Activated naive CD8-positive, alpha-beta T cell treated with anti-CD3 and anti-CD28 coated beads, Interleukin-2, amount 50 U/mL, for 24 hours (primary cell): ENCODE results near the gene DZIP1L.
"Not testable (repeated sequence)": the region's sequence is repeated elsewhere in the genome, so short reads cannot be mapped to it uniquely, and the experiment has no call there.

Experiments used
- ATAC-seq: fragments of 150-1000 bp; cut with Tn5 transposase; one replicate; pipeline ENCODE4 v1.10.0; 2021
- DNase-seq: peaks from one replicate; pipeline ENCODE4 v3.0.0; 2021
- H3K27ac Mint-ChIP-seq: one replicate; pipeline ENCODE4 v1.8.0; 2021; ENCODE audit warnings: mild to moderate bottlenecking, mixed read lengths
- H3K27me3 Mint-ChIP-seq: one replicate; pipeline ENCODE4 v1.8.0; 2021; ENCODE audit warnings: mixed read lengths
- H3K36me3 Mint-ChIP-seq: one replicate; pipeline ENCODE4 v1.8.0; 2021; ENCODE audit warnings: low read depth, mixed read lengths
- H3K4me1 Mint-ChIP-seq: one replicate; pipeline ENCODE4 v1.8.0; 2021; ENCODE audit warnings: mixed read lengths
- H3K4me3 Mint-ChIP-seq: one replicate; pipeline ENCODE4 v1.8.0; 2021; ENCODE audit warnings: mild to moderate bottlenecking, moderate library complexity, mixed read lengths
- H3K9me3 Mint-ChIP-seq: one replicate; pipeline ENCODE4 v1.8.0; 2021; ENCODE audit warnings: mixed read lengths

Gene DZIP1L

GRCh38 chr3:138114988-138115971, at the start of gene DZIP1L:
Gene DZIP1L, minus strand, starts transcription at chr3:138115608. Its CDS starts 11,637 bp downstream, at chr3:138103971.
- peaks cover 12% of the 10 kb centered on the region for H3K4me1 Mint-ChIP-seq

GRCh38 chr3:138165061-138165460, 49.7 kb upstream of the DZIP1L start:
- no peaks in the 10 kb centered on the region for H3K27me3 Mint-ChIP-seq
- H3K36me3 Mint-ChIP-seq, result peaks cover 56% of the 10 kb centered on the region
- no peak for DNase-seq
- ATAC-seq, result no peak
- H3K4me1 Mint-ChIP-seq, result peaks cover 2% of the 10 kb centered on the region
- H3K4me3 Mint-ChIP-seq, result no peak overlapping the region
- no peaks in the 10 kb centered on the region for H3K9me3 Mint-ChIP-seq
- no peak overlapping the region for H3K27ac Mint-ChIP-seq

More at GRCh38 chr3:138114988-138115971, at the start of gene DZIP1L:
- H3K9me3 Mint-ChIP-seq, result no peaks in the 10 kb centered on the region
- H3K36me3 Mint-ChIP-seq, result no peaks in the 10 kb centered on the region
- ATAC-seq (peak; percentile 84), DNase-seq (peak; percentile 50)
- H3K27ac Mint-ChIP-seq, result no peak within 1 kb of the TSS
- peak within 1 kb of the TSS; percentile 70 for H3K4me3 Mint-ChIP-seq
- H3K27me3 Mint-ChIP-seq, result peaks cover 42% of the 10 kb centered on the region

- ATAC-seq, result no peak
Observed at GRCh38 chr3:138157743-138158142, 42.3 kb upstream of the DZIP1L start.

GRCh38 chr3:138154534-138154933, 39.1 kb upstream of the DZIP1L start:
- Mint-ChIP-seq H3K36me3 (no peaks in the 10 kb centered on the region), H3K27ac (no peak overlapping the region), H3K9me3 (peaks cover 12% of the 10 kb centered on the region), H3K4me1 (no peaks in the 10 kb centered on the region), H3K4me3 (no peak overlapping the region), H3K27me3 (no peaks in the 10 kb centered on the region)
- ATAC-seq (no peak), DNase-seq (no peak)

More at GRCh38 chr3:138157743-138158142, 42.3 kb upstream of the DZIP1L start:
- Mint-ChIP-seq H3K9me3 (peaks cover 10% of the 10 kb centered on the region), H3K27me3 (no peaks in the 10 kb centered on the region), H3K4me3 (no peak overlapping the region), H3K27ac (no peak overlapping the region), H3K36me3 (peaks cover 20% of the 10 kb centered on the region), H3K4me1 (peaks cover 2% of the 10 kb centered on the region)
- DNase-seq, result no peak

- no peak overlapping the region for H3K27ac Mint-ChIP-seq
- ATAC-seq (no peak), DNase-seq (no peak)
- peaks cover 6% of the 10 kb centered on the region for H3K9me3 Mint-ChIP-seq
- H3K27me3 Mint-ChIP-seq, result peaks cover 4% of the 10 kb centered on the region
- H3K4me3 Mint-ChIP-seq, result no peak overlapping the region
- no peaks in the 10 kb centered on the region for H3K4me1 Mint-ChIP-seq
- H3K36me3 Mint-ChIP-seq, result no peaks in the 10 kb centered on the region
Observed at GRCh38 chr3:138148503-138148902, 33.1 kb upstream of the DZIP1L start.

GRCh38 chr3:138142181-138142580, 26.8 kb upstream of the DZIP1L start:
- ATAC-seq, H3K27ac Mint-ChIP-seq, H3K4me1 Mint-ChIP-seq, H3K9me3 Mint-ChIP-seq, H3K36me3 Mint-ChIP-seq, DNase-seq, H3K4me3 Mint-ChIP-seq, H3K27me3 Mint-ChIP-seq: not testable (repeated sequence)

GRCh38 chr3:138140940-138141339, 25.5 kb upstream of the DZIP1L start:
- no peaks in the 10 kb centered on the region for H3K36me3 Mint-ChIP-seq
- H3K4me1 Mint-ChIP-seq, result no peaks in the 10 kb centered on the region
- DNase-seq (no peak), ATAC-seq (no peak)
- H3K27ac Mint-ChIP-seq, result no peak overlapping the region
- peaks cover 8% of the 10 kb centered on the region for H3K27me3 Mint-ChIP-seq
- no peaks in the 10 kb centered on the region for H3K9me3 Mint-ChIP-seq
- H3K4me3 Mint-ChIP-seq, result no peak overlapping the region

- H3K27me3 Mint-ChIP-seq, result peaks cover 8% of the 10 kb centered on the region
- H3K36me3 Mint-ChIP-seq, result no peaks in the 10 kb centered on the region
- H3K27ac Mint-ChIP-seq, result no peak overlapping the region
- no peak overlapping the region for H3K4me3 Mint-ChIP-seq
- ATAC-seq (no peak), DNase-seq (no peak)
- no peaks in the 10 kb centered on the region for H3K9me3 Mint-ChIP-seq
- H3K4me1 Mint-ChIP-seq, result no peaks in the 10 kb centered on the region
Observed at GRCh38 chr3:138139691-138140090, 24.3 kb upstream of the DZIP1L start.

GRCh38 chr3:138137861-138138260, 22.5 kb upstream of the DZIP1L start:
- DNase-seq (no peak), ATAC-seq (no peak)
- Mint-ChIP-seq H3K27me3 (peaks cover 7% of the 10 kb centered on the region), H3K36me3 (no peaks in the 10 kb centered on the region), H3K9me3 (no peaks in the 10 kb centered on the region), H3K27ac (no peak overlapping the region), H3K4me3 (no peak overlapping the region), H3K4me1 (no peaks in the 10 kb centered on the region)

- Mint-ChIP-seq H3K4me1 (no peaks in the 10 kb centered on the region), H3K27ac (no peak overlapping the region), H3K36me3 (no peaks in the 10 kb centered on the region), H3K4me3 (no peak overlapping the region), H3K27me3 (peaks cover 7% of the 10 kb centered on the region), H3K9me3 (no peaks in the 10 kb centered on the region)
- ATAC-seq (no peak), DNase-seq (no peak)
Observed at GRCh38 chr3:138136201-138136600, 20.8 kb upstream of the DZIP1L start.

- H3K27me3 Mint-ChIP-seq, result peaks cover 7% of the 10 kb centered on the region
- DNase-seq (no peak), ATAC-seq (no peak)
- no peak overlapping the region for H3K27ac Mint-ChIP-seq
- H3K9me3 Mint-ChIP-seq, result no peaks in the 10 kb centered on the region
- no peaks in the 10 kb centered on the region for H3K36me3 Mint-ChIP-seq
- no peaks in the 10 kb centered on the region for H3K4me1 Mint-ChIP-seq
- H3K4me3 Mint-ChIP-seq, result no peak overlapping the region
Observed at GRCh38 chr3:138135833-138136194, 20.4 kb upstream of the DZIP1L start.

- H3K4me3 Mint-ChIP-seq, result no peak overlapping the region
- H3K27me3 Mint-ChIP-seq, result peaks cover 7% of the 10 kb centered on the region
- H3K4me1 Mint-ChIP-seq, result no peaks in the 10 kb centered on the region
- DNase-seq, result no peak
- H3K27ac Mint-ChIP-seq, result no peak overlapping the region
- H3K36me3 Mint-ChIP-seq, result no peaks in the 10 kb centered on the region
- ATAC-seq, result no peak
- no peaks in the 10 kb centered on the region for H3K9me3 Mint-ChIP-seq
Observed at GRCh38 chr3:138135146-138135832, 19.9 kb upstream of the DZIP1L start.

GRCh38 chr3:138132239-138132638, 16.8 kb upstream of the DZIP1L start, which contains the start of gene A4GNT:
Gene A4GNT, minus strand, starts transcription at chr3:138132390. Its CDS starts 1,134 bp downstream, at chr3:138131256.
- H3K36me3 Mint-ChIP-seq, result no peaks in the 10 kb centered on the region
- H3K4me3 Mint-ChIP-seq, result no peak within 1 kb of the TSS
- H3K9me3 Mint-ChIP-seq, result no peaks in the 10 kb centered on the region
- H3K27ac Mint-ChIP-seq, result no peak within 1 kb of the TSS
- H3K4me1 Mint-ChIP-seq, result no peaks in the 10 kb centered on the region
- peaks cover 7% of the 10 kb centered on the region for H3K27me3 Mint-ChIP-seq
- no peak for DNase-seq
- ATAC-seq, result no peak

GRCh38 chr3:138127636-138128365, 12.4 kb upstream of the DZIP1L start:
- H3K9me3 Mint-ChIP-seq, result no peaks in the 10 kb centered on the region
- ATAC-seq (no peak), DNase-seq (no peak)
- H3K27me3 Mint-ChIP-seq, result peaks cover 6% of the 10 kb centered on the region
- no peak overlapping the region for H3K27ac Mint-ChIP-seq
- no peaks in the 10 kb centered on the region for H3K36me3 Mint-ChIP-seq
- no peak overlapping the region for H3K4me3 Mint-ChIP-seq
- no peaks in the 10 kb centered on the region for H3K4me1 Mint-ChIP-seq
